Renal cortex interstitium (tissue), 15 donors: ENCODE measurements around the gene BTG4. TPM values are rescaled to one million over a fixed set of nuclear protein-coding genes. Genes with fewer than 3 reads are reported as not detected.

Experiments
- DNase-seq, 11 donors: peaks; one replicate each; pipeline ENCODE4 v3.0.0-alpha.2; 2013; ENCODE audit warnings: low read depth in 9 of 11, low spot score in 4 of 11; ENCODE audit errors: extremely low read depth in 1 of 11
- long read RNA-seq, 16 experiments: transcript quantifications; one replicate each; lab custom pipeline, GENCODE V29; 2026
- polyA plus RNA-seq, 3 donors: library from polyadenylated mRNA; unstranded; fragments of 120-200 nt; gene quantifications; one replicate each; pipeline ENCODE4 v1.2.1, GENCODE V29; 2013; ENCODE audit not compliant: insufficient read length in 3 of 3

BTG4 gene
- not detected for polyA plus RNA-seq
- long read RNA-seq, donor 1 = 0 reads
- long read RNA-seq, donor 2 = 0 reads
- long read RNA-seq, donor 3 = 0 reads
- long read RNA-seq, donor 4 = 0 reads
- long read RNA-seq, donor 5 = 0 reads
- long read RNA-seq, donor 6 = 0 reads
- long read RNA-seq, donor 7 = 0 reads
- long read RNA-seq, donor 8 = 0 reads
- long read RNA-seq, donor 9 = 0 reads
- long read RNA-seq, donor 10 = 0 reads
- long read RNA-seq, donor 11 = 0 reads
- long read RNA-seq, donor 12 = 0 reads
- long read RNA-seq, donor 13 = 0 reads
- long read RNA-seq, donor 14 = 0 reads
- long read RNA-seq, donor 15 = 0 reads
- long read RNA-seq, donor 16 = 0 reads

DNA sequence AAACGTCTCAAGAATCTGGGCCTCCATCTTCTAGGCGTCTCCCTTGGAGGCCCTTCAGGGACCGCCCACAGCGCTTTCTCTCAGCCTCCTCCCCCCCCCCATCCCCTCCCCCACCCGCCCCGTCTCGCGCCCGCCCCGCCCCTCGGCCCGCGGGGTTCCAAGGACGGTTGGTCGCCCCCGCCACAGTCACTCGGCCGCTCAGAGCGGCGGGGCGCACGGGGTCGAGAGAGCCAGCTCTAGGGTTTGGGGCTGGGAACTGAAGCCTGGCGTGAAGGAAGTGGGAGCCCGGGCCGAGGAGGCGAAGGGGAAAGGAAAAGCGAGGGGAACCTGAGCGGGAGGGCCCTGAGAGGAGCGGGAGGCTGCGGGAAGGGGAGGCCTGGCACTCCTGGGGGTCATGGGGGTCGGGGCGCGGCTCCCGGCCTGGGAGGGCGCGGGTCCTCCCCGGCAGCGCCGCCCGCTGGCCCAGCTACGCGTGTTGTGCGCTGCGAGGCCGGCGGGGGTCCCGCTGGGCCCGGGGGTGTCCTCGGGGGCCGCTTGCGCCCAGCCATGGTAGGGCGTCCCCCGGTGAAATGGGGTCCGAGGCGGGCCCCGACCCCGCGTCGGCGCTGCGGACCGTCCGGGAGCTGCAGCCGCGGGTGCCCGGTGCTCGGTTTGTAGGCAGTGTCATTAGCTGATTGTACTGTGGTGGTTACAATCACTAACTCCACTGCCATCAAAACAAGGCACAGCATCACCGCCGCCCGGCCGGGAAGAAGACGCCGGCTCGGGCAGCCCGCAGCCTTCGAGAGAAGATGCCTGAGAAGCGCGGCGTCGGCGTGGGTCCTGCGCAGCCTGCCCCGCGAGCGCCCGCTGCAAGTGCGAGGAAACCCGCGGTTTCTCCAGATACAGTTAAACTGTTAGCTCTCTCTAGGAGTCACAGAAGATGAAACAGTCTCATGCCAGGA, at the start of gene BTG4:
Gene BTG4 (minus strand): TSS at position 91 of the 944 bp plus-strand sequence. CDS start 13,610 bp downstream, outside the sequence.
- no peak for DNase-seq

DNA sequence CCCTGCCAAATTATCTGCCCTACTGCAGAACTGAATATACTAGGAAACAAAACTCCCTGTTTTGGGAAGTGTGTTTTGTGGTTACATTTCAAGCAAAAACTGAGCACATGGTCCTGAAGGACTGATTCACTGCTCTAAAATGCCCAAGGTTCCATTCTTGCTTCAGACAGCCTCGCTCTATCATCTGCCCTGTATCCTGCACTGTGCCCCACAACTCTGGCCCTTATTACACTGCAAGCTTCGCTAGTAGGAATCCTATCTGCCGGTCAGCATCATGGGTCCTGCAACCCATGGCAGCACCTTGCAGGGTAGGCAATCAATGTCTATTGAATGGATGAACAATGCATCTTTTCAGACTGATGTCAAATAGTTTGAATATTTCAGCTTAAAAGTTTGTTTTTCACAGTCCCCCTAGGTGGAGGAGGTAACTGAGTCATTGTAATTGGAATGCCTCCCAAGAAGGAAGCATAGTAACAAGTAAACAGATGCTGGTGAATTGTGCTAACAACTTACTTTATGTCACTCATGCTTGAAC, 49.7 kb upstream of the BTG4 start:
- DNase-seq = no peak

- no peak for DNase-seq
Observed at GRCh38 chr11:111561306-111561705, 49.1 kb upstream of the BTG4 start.

- no peak for DNase-seq
Observed at GRCh38 chr11:111560800-111561199, 48.6 kb upstream of the BTG4 start.

GRCh38 chr11:111559800-111560464, 47.7 kb upstream of the BTG4 start:
- DNase-seq = no peak

GRCh38 chr11:111557425-111558111, 45.4 kb upstream of the BTG4 start:
- no peak for DNase-seq

DNA sequence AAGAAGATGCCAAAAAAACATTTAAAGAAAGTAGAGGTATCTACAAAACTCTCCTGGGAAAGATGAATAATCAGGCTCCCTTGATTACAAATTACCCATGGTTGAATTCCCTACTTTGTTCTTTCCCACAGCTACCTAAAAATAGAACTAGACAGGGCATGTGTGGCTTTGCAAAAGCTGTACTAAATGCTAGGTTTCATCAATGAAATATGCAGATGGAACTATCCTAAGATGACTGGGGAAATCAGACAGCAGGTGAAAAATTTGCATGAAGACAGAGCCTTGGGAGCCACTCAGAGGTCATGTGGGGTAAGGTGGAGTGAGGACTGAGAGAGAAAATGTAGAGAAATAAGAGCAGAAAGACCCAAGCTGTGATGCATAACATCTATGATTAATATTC, 43.1 kb upstream of the BTG4 start:
- no peak for DNase-seq

DNA sequence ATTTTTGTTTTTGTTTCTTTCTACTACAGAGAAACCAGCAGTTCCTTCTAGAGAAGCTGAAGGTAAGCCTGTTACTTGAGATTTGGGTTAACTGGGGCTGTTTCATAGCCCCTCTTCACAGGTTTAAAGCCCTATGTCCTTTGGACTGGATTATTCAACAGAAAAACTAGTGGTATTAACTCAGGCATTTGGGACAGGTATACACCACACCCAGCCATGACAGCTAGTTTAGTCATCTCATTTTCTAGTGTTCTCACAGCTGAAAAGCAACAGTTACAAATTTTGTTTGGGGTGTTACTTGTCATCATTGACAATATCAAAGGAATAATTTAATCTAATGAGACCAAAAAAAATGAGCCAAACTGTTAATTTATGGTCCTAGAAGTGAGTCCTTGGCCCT, 42.3 kb upstream of the BTG4 start:
- no peak for DNase-seq

GRCh38 chr11:111550258-111550657, 38.1 kb upstream of the BTG4 start:
- DNase-seq = no peak

GRCh38 chr11:111549869-111550203, 37.6 kb upstream of the BTG4 start:
- DNase-seq = no peak

GRCh38 chr11:111549196-111549868, 37.1 kb upstream of the BTG4 start:
- no peak for DNase-seq

- DNase-seq = no peak
Observed at GRCh38 chr11:111548525-111548924, 36.3 kb upstream of the BTG4 start.

GRCh38 chr11:111542606-111543275, 30.6 kb upstream of the BTG4 start:
- no peak for DNase-seq

DNA sequence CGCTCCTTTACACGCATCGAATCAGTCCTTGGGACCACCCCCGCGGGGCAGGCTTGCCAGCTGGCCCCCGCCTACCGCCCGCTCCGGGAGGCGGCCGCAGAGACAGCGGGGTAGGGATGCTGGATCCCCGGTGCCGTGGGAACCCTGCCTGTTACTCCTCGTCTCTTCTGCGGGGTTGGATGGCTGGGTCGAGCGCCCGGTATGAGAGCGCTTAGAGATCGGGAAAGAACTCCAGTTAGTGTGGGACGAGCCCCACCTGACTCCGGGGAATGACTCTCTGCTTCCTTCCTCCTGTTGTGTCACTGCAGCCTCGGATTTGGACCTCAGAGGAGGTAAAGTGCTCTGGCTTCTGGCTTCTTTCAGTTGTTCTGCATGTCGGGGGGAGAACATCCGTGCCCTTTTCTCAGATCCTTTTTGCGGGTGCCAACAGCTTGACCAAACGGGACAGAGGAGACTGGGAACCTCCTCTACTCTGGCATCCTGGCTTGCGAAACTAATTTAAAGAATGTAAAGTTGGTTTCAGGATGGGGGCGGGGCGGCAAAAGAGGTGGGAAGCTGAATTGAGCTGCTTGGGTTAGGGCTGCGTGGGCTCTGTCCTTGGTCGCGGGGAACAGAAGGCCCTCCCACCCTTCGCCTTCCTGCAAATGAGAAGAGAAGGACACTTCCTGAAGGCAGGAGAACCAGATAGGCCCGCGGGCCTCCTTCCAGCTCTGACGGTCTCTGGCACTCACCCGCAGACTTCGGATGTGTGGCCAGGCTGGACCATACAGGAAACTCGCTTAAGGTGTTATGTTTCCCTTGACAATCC, 29.3 kb upstream of the BTG4 start:
- DNase-seq = peak in 5 of 11 donors; percentile 20 to 37 (median 29)

GRCh38 chr11:111540937-111541253, 28.7 kb upstream of the BTG4 start:
- peak in 1 of 11 donors; percentile 23 for DNase-seq

DNA sequence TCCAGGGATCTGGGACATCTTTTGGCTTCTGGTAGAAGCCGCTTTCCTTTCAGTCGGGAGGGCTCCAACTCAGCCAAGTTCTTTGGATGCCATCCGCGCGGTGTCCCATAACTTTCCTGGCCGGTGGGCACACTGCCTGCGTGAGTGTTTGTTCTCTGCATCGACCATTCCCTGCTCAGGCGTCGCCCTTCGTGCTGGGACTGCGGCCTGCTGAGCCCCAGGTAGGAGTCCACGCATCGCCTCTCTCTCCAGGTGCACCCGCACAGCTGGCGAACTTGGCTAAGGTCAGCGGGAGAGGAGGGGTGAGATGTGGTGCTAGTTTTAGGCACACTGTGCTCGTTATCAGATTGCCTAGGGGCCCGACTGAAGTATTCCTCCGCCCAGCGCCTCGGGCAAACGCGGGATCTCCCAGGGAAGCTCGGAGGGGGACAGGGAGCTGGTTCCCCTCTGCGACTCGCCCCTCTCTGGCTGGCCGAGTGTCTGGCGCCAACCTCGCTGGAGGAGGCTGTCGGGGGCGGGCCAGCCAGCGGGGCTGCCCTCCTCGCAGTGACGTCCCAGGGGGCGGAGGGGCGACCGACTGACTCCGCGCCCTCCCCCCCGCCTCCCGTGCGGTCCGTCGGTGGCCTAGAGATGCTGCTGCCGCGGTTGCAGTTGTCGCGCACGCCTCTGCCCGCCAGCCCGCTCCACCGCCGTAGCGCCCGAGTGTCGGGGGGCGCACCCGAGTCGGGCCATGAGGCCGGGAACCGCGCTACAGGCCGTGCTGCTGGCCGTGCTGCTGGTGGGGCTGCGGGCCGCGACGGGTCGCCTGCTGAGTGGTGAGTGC, 28.1 kb upstream of the BTG4 start, which contains the start of gene LAYN:
Gene LAYN (plus strand): TSS at position 607 of the 823 bp plus-strand sequence. CDS start 124 bp downstream, at position 731.
- DNase-seq = peak in 7 of 11 donors; percentile 33 to 43 (median 38)
